Thyroid gland (tissue), 4 donors: ENCODE measurements around the gene ITPKB. TPM values are rescaled to one million over a fixed set of nuclear protein-coding genes. Genes with fewer than 3 reads are reported as not detected.

Experiments
- DNase-seq, 2 donors: peaks; one replicate each; pipeline ENCODE4 v3.0.0-alpha.2; 2019
- H3K27ac ChIP-seq, 3 donors: fragments of 200-600 bp; sonication (generic); 1 replicate in 2 of 3; 2 replicates in 1 of 3; pipeline ENCODE4 v1.5.1; 2016 to 2019; ENCODE audit warnings: mild to moderate bottlenecking in 1 of 3, moderate library complexity in 1 of 3
- H3K27me3 ChIP-seq: fragments of 200-600 bp; sonication (generic); one replicate; pipeline ENCODE4 v1.5.1; 2019
- H3K36me3 ChIP-seq, 2 donors: fragments of 200-600 bp; sonication (generic); one replicate each; pipeline ENCODE4 v1.5.1; 2016 to 2019
- H3K4me1 ChIP-seq, 2 donors: fragments of 200-600 bp; sonication (generic); one replicate each; pipeline ENCODE4 v1.5.1; 2017 to 2019
- H3K4me3 ChIP-seq, 3 donors: fragments of 200-600 bp; sonication (generic); replicated peaks in 1 of 3; 1 replicate in 2 of 3; 2 replicates in 1 of 3; pipeline ENCODE4 v1.5.1; 2016; ENCODE audit warnings: mild to moderate bottlenecking in 1 of 3
- H3K9me3 ChIP-seq: fragments of 200-600 bp; sonication (generic); one replicate; pipeline ENCODE4 v1.5.1; 2017
- POLR2A ChIP-seq, 2 donors: fragments of 450-650 bp; IDR thresholded peaks; one replicate each; pipeline ENCODE4 v1.6.1; 2017; ENCODE audit warnings: antibody characterized with exemption in 2 of 2, mild to moderate bottlenecking in 2 of 2, moderate library complexity in 1 of 2
- WGBS, 2 donors: methylation state at CpG; one replicate each; pipeline ENCODE4 v1.1.5; 2017; 5-methylcytosine and 5-hydroxymethylcytosine counted together
- intact Hi-C: fragments of 100-400 bp; cut with DNase I; formaldehyde crosslinking; loops from one replicate; pipeline ENCODE4 v1.15.1; 2023
- total RNA-seq, 4 donors: library from RNA; depleted of rRNA; stranded (reverse); fragments of >200 nt; gene quantifications; one replicate each; pipeline ENCODE4 v1.2.3, GENCODE V29; 2016
- TF ChIP-seq, protein P1 (sequence below), 6 experiments: fragments of 200-600 bp in 3 of 6; fragments of 450-650 bp in 3 of 6; sonication (generic) in 3 of 6; IDR thresholded peaks; one replicate each; pipeline ENCODE4 v1.5.1; 2016 to 2019; ENCODE audit warnings: antibody characterized with exemption in 6 of 6, mild to moderate bottlenecking in 2 of 6, inconsistent platforms in 1 of 6, moderate library complexity in 1 of 6

The ITPKB gene
- total RNA-seq, 4 donors from 2014 or later, result 19.1 to 24.0 (median 22.2) TPM

DNA sequence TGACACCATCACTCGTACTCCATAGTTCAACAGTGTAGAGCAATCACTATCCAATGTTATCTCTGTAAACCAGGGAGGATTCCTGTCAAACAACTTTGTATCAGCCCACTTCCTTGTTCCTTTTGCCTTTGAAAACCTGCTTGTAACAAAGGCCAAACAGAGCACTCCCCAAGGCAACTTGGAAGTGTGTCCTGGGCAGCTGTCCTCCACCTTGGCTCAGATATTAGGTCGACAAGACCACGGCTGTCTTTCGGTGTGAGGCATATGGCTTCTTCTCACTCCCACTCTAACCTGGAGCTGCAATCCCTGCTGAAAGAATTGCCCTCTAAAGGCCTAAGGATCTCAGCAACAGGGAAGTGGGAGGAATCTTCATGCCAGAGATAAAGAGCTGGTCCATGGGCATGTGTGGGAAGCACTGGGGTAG, 66.7 kb downstream of the ITPKB start:
- Histone ChIP-seq H3K27me3 (no peaks in the 10 kb centered on the region), H3K36me3 (no peaks in the 10 kb centered on the region), H3K4me1 (peaks cover 6 to 16% of the 10 kb centered on the region in 2 donors), H3K27ac (no peak overlapping the region), H3K9me3 (no peaks in the 10 kb centered on the region), H3K4me3 (no peak overlapping the region)
- intact Hi-C loops, result no loop called here
- TF ChIP-seq, protein P1, sequence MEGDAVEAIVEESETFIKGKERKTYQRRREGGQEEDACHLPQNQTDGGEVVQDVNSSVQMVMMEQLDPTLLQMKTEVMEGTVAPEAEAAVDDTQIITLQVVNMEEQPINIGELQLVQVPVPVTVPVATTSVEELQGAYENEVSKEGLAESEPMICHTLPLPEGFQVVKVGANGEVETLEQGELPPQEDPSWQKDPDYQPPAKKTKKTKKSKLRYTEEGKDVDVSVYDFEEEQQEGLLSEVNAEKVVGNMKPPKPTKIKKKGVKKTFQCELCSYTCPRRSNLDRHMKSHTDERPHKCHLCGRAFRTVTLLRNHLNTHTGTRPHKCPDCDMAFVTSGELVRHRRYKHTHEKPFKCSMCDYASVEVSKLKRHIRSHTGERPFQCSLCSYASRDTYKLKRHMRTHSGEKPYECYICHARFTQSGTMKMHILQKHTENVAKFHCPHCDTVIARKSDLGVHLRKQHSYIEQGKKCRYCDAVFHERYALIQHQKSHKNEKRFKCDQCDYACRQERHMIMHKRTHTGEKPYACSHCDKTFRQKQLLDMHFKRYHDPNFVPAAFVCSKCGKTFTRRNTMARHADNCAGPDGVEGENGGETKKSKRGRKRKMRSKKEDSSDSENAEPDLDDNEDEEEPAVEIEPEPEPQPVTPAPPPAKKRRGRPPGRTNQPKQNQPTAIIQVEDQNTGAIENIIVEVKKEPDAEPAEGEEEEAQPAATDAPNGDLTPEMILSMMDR (IDR thresholded peaks at IDR 0.05), result no peak
- TF ChIP-seq POLR2A (IDR thresholded peaks at IDR 0.05), result no peak
- 82 to 86% methylated on average over 4 of the region's 4 CpGs for WGBS, 2 donors
- DNase-seq, result no peak

DNA sequence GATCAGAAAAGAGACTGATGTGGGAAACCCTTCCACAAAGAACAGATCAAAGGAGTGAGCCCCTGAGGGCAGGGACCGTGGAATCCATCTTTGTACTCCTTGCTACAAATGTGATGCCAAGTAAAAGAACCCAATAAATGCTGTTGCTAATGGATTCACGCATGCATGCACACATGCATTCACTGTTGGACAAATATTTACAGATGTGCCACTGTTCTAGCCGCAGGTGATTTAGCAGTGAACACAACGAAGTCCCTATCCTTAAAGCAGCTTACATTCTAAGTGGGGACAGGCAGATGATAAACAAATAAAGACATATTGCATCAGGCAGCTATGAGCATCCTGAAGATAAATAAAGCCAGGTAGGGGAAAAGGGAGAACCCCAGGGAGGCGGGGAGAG, 67.8 kb downstream of the ITPKB start:
- DNase-seq, result no peak
- 82 to 88% methylated on average over 5 of the region's 5 CpGs for WGBS, 2 donors
- Histone ChIP-seq H3K9me3 (no peaks in the 10 kb centered on the region), H3K27me3 (no peaks in the 10 kb centered on the region), H3K27ac (no peak overlapping the region), H3K4me3 (no peak overlapping the region), H3K4me1 (peaks cover 1 to 6% of the 10 kb centered on the region in 2 donors), H3K36me3 (no peaks in the 10 kb centered on the region)
- TF ChIP-seq POLR2A (IDR thresholded peaks at IDR 0.05), result no peak
- TF ChIP-seq, protein P1 (IDR thresholded peaks at IDR 0.05), result no peak
- intact Hi-C loops, result no loop called here

DNA sequence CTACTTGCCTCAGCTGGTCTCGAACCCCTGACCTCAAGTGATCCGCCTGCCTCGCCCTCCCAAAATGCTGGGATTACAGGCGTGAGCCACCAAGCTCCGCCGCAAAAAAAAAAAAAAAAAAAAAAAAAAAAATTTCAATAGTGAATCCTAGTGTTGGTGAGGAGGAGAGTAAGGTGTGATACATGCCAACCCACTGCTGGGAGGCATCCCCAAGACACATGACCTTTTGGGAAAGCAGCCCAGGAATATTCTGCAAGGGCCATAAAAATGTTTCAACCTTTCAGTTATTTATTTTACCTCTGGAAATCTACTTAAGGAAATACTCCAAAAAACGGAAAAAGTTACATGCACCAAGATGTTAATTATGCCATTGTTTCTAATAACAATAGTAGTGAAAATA, 69.0 kb downstream of the ITPKB start:
- Histone ChIP-seq H3K27ac (no peak overlapping the region), H3K4me3 (no peak overlapping the region), H3K4me1 (peaks cover under 1 to 11% of the 10 kb centered on the region in 2 donors), H3K27me3 (no peaks in the 10 kb centered on the region), H3K9me3 (no peaks in the 10 kb centered on the region), H3K36me3 (no peaks in the 10 kb centered on the region)
- no peak for DNase-seq
- 89 to 92% methylated on average over 7 of the region's 7 CpGs for WGBS, 2 donors
- TF ChIP-seq POLR2A (IDR thresholded peaks at IDR 0.05), result no peak
- TF ChIP-seq, protein P1 (IDR thresholded peaks at IDR 0.05), result no peak
- intact Hi-C loops, result no loop called here

DNA sequence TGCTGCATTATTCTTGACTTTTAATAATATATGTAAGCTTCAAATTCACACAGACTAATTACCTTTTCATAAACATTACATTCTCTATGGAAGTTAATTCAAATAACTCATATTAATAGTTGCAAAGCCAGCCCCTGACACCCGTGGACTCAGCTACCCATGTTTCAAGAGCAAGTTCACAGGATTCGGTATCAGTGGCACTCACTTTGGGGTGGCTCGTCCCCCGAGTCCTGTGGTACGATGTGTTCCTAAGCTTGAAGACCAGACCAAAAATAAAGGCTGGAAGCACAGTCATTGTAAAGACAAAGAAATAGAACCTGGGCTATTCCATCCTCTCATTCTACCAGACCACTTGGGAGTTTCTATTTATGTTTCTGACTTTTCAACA, 70.9 kb downstream of the ITPKB start:
- H3K9me3 ChIP-seq, result no peaks in the 10 kb centered on the region
- intact Hi-C loops, result no loop called here
- no peak overlapping the region for H3K27ac ChIP-seq
- no peaks in the 10 kb centered on the region for H3K27me3 ChIP-seq
- no peak for TF ChIP-seq POLR2A (IDR thresholded peaks at IDR 0.05)
- TF ChIP-seq, protein P1 (IDR thresholded peaks at IDR 0.05), result no peak
- H3K36me3 ChIP-seq, result no peaks in the 10 kb centered on the region
- no peak overlapping the region for H3K4me3 ChIP-seq
- peaks cover 13 to 25% of the 10 kb centered on the region in 2 donors for H3K4me1 ChIP-seq
- no peak for DNase-seq
- WGBS, 2 donors, result 82 to 93% methylated on average over 5 of the region's 5 CpGs

DNA sequence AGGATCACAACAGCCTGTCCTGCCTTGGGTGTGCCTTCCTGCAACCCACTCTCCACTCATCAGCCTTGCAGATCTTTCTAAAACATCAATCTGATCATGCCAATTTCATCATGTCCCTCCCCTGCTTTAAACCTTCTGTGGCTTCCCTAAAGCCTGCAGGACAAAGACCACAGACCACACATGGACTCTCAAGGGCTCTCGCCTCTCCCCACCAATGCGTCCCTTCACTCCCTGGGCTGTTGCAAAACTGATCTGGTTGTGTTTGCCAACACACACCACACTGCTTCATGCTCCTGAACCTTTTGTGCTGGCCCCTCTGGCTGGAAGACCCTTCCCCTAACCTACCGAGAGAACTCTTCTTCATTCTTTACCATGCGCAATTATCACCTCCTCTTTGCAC, 72.4 kb downstream of the ITPKB start:
- TF ChIP-seq, protein P1 (IDR thresholded peaks at IDR 0.05), result no peak
- TF ChIP-seq POLR2A (IDR thresholded peaks at IDR 0.05), result no peak
- Histone ChIP-seq H3K4me1 (peaks cover 21 to 39% of the 10 kb centered on the region in 2 donors), H3K9me3 (no peaks in the 10 kb centered on the region), H3K27ac (no peak overlapping the region), H3K36me3 (no peaks in the 10 kb centered on the region), H3K27me3 (no peaks in the 10 kb centered on the region), H3K4me3 (no peak overlapping the region)
- no peak for DNase-seq
- 96 to 98% methylated on average over 4 of the region's 4 CpGs for WGBS, 2 donors
- intact Hi-C loops, result no loop called here
